ENCODE data around the gene NNMT.
A peak's percentile ranks its signal among the peaks of the same experiment; 100 is the strongest.

NNMT gene

GRCh38 chr11:114279792-114280546 lies 16.2 kb upstream of the NNMT start:
- intact Hi-C loops (cut with DNase I), result no loop called here
- DNase-seq, result no peak

- DNase-seq, result peak in 11 of 42 donors; percentile 11 to 49 (median 27)
- intact Hi-C loops (cut with DNase I), result no loop called here
Observed at GRCh38 chr11:114280696-114281095, 15.5 kb upstream of the NNMT start.

- no peak for DNase-seq
- intact Hi-C loops (cut with DNase I), result no loop called here
Observed at GRCh38 chr11:114281388-114281956, 14.7 kb upstream of the NNMT start.

- intact Hi-C loops (cut with DNase I), result no loop called here
- no peak for DNase-seq
Observed at GRCh38 chr11:114282488-114282887, 13.7 kb upstream of the NNMT start.

GRCh38 chr11:114283422-114283821 lies 12.8 kb upstream of the NNMT start:
- intact Hi-C loops (cut with DNase I), result no loop called here

GRCh38 chr11:114284021-114284420 lies 12.2 kb upstream of the NNMT start:
- no peak for DNase-seq
- intact Hi-C loops (cut with DNase I), result no loop called here

More at GRCh38 chr11:114283422-114283821, 12.8 kb upstream of the NNMT start:
- DNase-seq, result no peak

- intact Hi-C loops (cut with DNase I), result no loop called here
- no peak for DNase-seq
Observed at GRCh38 chr11:114284914-114285313, 11.3 kb upstream of the NNMT start.

- DNase-seq, result no peak
- intact Hi-C loops (cut with DNase I), result no loop called here
Observed at GRCh38 chr11:114285599-114285998, 10.6 kb upstream of the NNMT start.

- intact Hi-C loops (cut with DNase I), result no loop called here
- no peak for DNase-seq
Observed at GRCh38 chr11:114286229-114286628, 10.0 kb upstream of the NNMT start.

- intact Hi-C loops (cut with DNase I), result no loop called here
- no peak for DNase-seq
Observed at GRCh38 chr11:114287154-114287553, 9.0 kb upstream of the NNMT start.

- DNase-seq, result no peak
- intact Hi-C loops (cut with DNase I), result no loop called here
Observed at GRCh38 chr11:114288136-114288535, 8.1 kb upstream of the NNMT start.

- intact Hi-C loops (cut with DNase I), result no loop called here
- no peak for DNase-seq
Observed at GRCh38 chr11:114289779-114290178, 6.4 kb upstream of the NNMT start.

- no peak for DNase-seq
- intact Hi-C loops (cut with DNase I), result no loop called here
Observed at GRCh38 chr11:114290503-114291235, 5.5 kb upstream of the NNMT start.

- intact Hi-C loops (cut with DNase I), result no loop called here
Observed at GRCh38 chr11:114291381-114291780, 4.8 kb upstream of the NNMT start.

GRCh38 chr11:114291842-114292680 lies 4.1 kb upstream of the NNMT start:
- intact Hi-C loops (cut with DNase I), result no loop called here

More at GRCh38 chr11:114291381-114291780, 4.8 kb upstream of the NNMT start:
- no peak for DNase-seq

GRCh38 chr11:114293201-114293711 lies 2.9 kb upstream of the NNMT start:
- DNase-seq, result no peak
- intact Hi-C loops (cut with DNase I), result no loop called here

More at GRCh38 chr11:114291842-114292680, 4.1 kb upstream of the NNMT start:
- DNase-seq, result no peak

GRCh38 chr11:114296605-114297372 lies 590 bp downstream of the NNMT start:
- intact Hi-C loops (cut with DNase I), result no loop called here
- no peak for DNase-seq
